Esophagus muscularis mucosa (tissue), 4 donors: ENCODE results near the gene FAM118A.

ENCODE experiments used
- EP300 ChIP-seq: sonication (generic); formaldehyde crosslinking; IDR thresholded peaks from one replicate; pipeline ENCODE4 v1.6.1; 2017; ENCODE audit warnings: antibody characterized with exemption
- POLR2A ChIP-seq: fragments of 450-650 bp; IDR thresholded peaks from one replicate; pipeline ENCODE4 v1.6.1; 2017; ENCODE audit warnings: antibody characterized with exemption, moderate library complexity, mild to moderate bottlenecking, low read depth
- TF ChIP-seq, protein P1 (sequence below), 3 experiments: fragments of 200-600 bp in 2 of 3; fragments of 450-650 bp in 1 of 3; sonication (generic) in 2 of 3; IDR thresholded peaks; one replicate each; pipeline ENCODE4 v1.5.1; 2017 to 2019; ENCODE audit warnings: antibody characterized with exemption in 3 of 3, mild to moderate bottlenecking in 2 of 3, moderate library complexity in 1 of 3

DNA sequence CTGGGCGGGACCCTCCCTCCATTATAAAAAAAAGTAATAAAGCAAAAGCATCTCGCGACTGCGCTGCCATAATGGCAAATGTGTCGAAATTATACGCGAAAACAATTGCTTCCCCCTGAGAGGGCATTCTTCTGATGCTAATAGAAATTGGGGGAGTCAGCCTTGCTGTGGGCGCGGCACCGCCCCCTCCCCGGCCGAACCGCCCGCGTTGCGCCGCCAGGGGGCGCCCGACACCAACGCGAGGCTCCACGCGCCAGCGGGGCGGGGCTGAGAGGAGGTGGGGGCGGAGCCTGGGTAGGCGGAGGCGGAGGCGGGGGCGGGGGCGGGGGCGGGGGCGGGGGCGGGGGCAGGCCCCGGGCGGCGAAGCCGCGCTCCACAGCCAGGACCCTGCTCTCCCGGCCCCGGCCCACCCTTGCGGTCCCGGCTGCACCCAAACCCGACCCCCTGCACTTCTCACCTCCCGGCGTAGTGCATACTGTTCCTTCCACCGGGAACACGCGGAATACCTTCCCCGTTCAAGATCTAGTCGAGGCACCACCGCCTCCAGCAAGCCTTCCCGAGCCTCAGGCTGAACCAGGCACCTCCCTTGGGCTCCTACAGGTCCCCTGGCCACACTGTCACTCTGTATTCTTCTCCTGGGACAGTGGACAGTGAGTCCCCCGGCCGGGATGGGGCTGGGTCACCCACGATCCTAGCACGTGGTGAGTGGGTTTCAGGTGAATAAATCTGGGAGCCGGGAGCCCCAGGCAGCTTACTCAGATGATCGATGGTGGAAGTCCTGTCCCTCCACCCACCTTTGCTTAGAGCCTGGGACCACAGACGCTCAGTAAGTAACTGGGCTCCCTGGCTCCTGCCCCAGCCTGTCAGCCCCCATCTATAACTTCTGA is 40.5 kb upstream of the FAM118A start:
- TF ChIP-seq, protein P1, sequence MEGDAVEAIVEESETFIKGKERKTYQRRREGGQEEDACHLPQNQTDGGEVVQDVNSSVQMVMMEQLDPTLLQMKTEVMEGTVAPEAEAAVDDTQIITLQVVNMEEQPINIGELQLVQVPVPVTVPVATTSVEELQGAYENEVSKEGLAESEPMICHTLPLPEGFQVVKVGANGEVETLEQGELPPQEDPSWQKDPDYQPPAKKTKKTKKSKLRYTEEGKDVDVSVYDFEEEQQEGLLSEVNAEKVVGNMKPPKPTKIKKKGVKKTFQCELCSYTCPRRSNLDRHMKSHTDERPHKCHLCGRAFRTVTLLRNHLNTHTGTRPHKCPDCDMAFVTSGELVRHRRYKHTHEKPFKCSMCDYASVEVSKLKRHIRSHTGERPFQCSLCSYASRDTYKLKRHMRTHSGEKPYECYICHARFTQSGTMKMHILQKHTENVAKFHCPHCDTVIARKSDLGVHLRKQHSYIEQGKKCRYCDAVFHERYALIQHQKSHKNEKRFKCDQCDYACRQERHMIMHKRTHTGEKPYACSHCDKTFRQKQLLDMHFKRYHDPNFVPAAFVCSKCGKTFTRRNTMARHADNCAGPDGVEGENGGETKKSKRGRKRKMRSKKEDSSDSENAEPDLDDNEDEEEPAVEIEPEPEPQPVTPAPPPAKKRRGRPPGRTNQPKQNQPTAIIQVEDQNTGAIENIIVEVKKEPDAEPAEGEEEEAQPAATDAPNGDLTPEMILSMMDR (IDR thresholded peaks at IDR 0.05), result peak; percentile 88 to 93 (median 91)
- TF ChIP-seq POLR2A, result no peak
- TF ChIP-seq EP300, result no peak
